Activated T-helper 1 cell treated with anti-CD3 and anti-CD28 coated beads, Interleukin-12 subunit alpha, Interleukin-12 subunit beta, Interleukin-2, Interleukin-4 antibody, amounts not matched to agents 30 ng/mL and 10 ng/mL and 1 ng/mL, durations not matched to agents 14 hours and 24 hours and 36 hours (primary cell): ENCODE data around the gene LIG4. TPM values are rescaled to one million over a fixed set of nuclear protein-coding genes. Genes with fewer than 3 reads are reported as not detected.
"Not testable (repeated sequence)": the region's sequence is repeated elsewhere in the genome, so short reads cannot be mapped to it uniquely, and the experiment has no call there.

Source experiments
- DNase-seq: peaks from one replicate; pipeline ENCODE4 v3.0.0; 2021; ENCODE audit warnings: low spot score
- H3K27ac Mint-ChIP-seq: one replicate; pipeline ENCODE4 v1.8.0; 2021; ENCODE audit warnings: mild to moderate bottlenecking, mixed read lengths
- H3K27me3 Mint-ChIP-seq: one replicate; pipeline ENCODE4 v1.8.0; 2022; ENCODE audit warnings: mild to moderate bottlenecking, moderate library complexity, mixed read lengths; ENCODE audit not compliant: insufficient read depth
- H3K36me3 Mint-ChIP-seq: one replicate; pipeline ENCODE4 v1.8.0; 2021; ENCODE audit warnings: low read depth, mixed read lengths
- H3K4me1 Mint-ChIP-seq: one replicate; pipeline ENCODE4 v1.8.0; 2021; ENCODE audit warnings: low read depth, mixed read lengths
- H3K4me3 Mint-ChIP-seq: one replicate; pipeline ENCODE4 v1.8.0; 2021; ENCODE audit warnings: mild to moderate bottlenecking, moderate library complexity, mixed read lengths
- H3K9me3 Mint-ChIP-seq: one replicate; pipeline ENCODE4 v1.8.0; 2021; ENCODE audit warnings: mixed read lengths
- intact Hi-C: fragments of 100-400 bp; cut with micrococcal nuclease; formaldehyde crosslinking; loops from one replicate; pipeline ENCODE4 v1.15.1; 2024
- total RNA-seq: library from RNA; stranded (reverse); gene quantifications from 2 replicates; pipeline ENCODE4 v1.2.3, GENCODE V29; 2022

LIG4 gene
- total RNA-seq, 1 donor from 2014 or later, result 10.0 TPM

DNA sequence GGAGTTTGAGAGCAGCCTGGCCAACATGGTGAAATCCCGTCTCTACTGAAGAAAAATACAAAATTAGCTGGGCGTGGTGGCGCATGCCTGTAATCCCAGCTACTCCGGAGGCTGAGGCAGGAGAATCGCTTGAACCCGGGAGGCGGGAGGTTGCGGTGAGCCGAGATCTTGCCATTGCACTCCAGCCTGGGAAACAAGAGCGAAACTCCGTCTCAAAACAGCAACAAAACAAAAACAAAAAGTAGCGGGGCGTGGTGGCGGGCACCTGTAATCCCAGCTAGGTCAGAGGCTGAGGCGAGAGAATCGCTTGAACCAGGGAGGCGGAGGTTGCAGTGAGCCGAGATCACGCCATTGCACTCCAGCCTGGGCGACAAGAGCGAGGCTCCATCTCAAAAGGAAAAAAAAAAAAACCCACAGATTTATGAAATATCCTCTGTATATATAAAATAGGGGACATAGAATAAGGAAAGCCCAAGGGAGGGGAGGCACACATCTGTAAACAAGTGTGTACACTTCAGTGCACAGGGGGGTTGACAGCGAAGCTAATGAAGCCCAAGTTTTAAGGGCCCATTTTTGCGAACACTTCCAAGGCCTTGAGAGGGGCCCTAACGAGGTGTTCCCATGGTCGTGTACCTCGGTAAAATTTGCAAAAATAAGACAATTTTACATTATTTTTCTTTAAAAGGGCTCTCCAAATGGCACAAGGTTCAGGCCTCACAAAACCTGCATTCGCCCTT lies 2.1 kb upstream of the LIG4 start:
- not testable (repeated sequence) for DNase-seq, H3K9me3 Mint-ChIP-seq, H3K27me3 Mint-ChIP-seq
- Mint-ChIP-seq H3K4me1 (peaks cover 52% of the 10 kb centered on the region), H3K27ac (peak overlapping the region; percentile 94), H3K4me3 (peak overlapping the region; percentile 95), H3K36me3 (peaks cover 10% of the 10 kb centered on the region)
- intact Hi-C loops, result loop anchor here (1.0 to 5.0 kb wide), 4 partner anchors 52 to 1920 kb away; partner anchors contain the start of genes IRS2 and TNFSF13B

DNA sequence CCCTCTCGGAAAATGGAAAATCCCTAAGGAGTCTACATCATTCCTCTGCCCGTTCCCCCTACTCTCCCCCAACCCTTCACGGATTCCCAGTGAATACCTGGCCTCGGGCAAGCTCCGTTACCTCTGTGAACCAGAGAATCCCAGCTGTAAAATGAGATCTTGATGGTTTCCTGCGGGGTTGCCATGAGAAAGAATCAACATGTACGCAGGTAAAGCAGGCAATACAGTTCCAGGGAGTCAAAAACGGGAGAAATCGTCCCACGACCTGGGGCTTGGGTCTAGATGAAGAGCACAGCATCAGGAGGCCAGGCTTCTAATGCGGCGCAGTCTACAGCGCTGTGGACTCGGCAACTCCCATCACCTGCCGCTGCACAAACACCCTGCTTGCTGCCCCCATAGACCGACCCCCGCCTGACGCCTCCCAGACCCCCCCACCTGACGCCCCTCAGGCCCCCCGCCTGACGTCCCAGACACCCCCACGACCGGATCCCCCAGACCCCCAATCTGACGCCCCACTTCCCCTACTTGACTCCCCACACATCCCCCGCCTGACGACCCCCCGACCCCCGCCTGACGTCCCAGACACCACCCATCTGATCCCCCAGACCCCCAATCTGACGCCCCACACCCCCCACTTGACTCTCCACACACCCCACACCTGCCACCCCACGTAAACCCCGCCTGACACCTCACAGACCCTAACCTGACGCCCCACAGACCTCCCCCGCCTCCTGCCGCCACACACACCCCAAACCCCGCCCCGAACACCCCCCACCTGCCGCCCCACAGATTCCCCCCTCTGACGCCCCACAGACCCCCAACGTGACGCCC lies 680 bp downstream of the LIG4 start:
- no peaks in the 10 kb centered on the region for H3K9me3 Mint-ChIP-seq
- intact Hi-C loops, result loop anchor here (2.0 to 5.0 kb wide), 2 partner anchors 14 to 1923 kb away; no protein-coding TSS in a partner anchor
- peak overlapping the region; percentile 79 for H3K27ac Mint-ChIP-seq
- H3K27me3 Mint-ChIP-seq, result peaks cover 3% of the 10 kb centered on the region
- H3K4me3 Mint-ChIP-seq, result peak overlapping the region; percentile 95
- peaks cover 48% of the 10 kb centered on the region for H3K4me1 Mint-ChIP-seq
- no peak for DNase-seq
- H3K36me3 Mint-ChIP-seq, result peaks cover 25% of the 10 kb centered on the region

DNA sequence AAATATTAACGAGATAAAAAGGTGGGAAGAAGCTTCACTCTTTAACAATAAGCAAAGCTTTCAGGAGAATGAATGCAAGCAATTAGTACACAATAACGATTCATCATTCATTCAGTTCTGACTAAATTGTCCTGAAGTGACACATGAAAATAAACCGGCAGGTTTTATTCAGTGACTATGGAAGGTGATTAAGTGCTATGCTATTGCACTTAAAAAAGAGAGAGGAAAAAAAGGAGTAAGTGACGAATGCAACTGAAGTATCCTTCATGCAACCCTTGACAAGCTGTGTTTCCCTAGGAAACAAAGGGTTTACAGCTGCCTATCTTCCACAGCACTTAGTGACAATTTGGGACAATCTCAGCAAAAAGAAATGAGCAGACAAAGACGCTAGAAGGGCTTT lies 1.4 kb downstream of the LIG4 start:
- intact Hi-C loops, result loop anchor here (1.0 to 2.0 kb wide), 2 partner anchors 10 to 13 kb away; no protein-coding TSS in a partner anchor
- H3K9me3 Mint-ChIP-seq, result no peaks in the 10 kb centered on the region

DNA sequence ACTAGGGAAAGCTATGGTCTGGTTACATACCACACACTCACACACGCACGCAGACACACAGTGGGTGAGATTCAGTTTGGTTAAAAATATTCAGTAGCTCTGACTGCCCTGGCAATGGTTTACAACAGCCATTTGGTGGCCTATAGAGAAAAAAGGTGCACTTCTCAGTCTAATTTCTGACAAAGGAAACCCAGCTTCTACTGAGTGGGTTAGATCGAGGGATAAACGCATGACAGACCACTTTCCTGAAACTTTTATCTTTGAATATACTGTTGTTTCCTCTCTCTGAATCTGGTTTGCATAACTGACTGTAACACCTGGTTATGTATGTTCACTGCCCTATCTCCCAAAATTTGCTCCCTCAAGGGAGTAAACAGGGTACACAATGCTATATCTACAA lies 2.5 kb downstream of the LIG4 start:
- Mint-ChIP-seq H3K9me3 (no peaks in the 10 kb centered on the region), H3K27ac (no peak overlapping the region), H3K36me3 (peaks cover 31% of the 10 kb centered on the region), H3K4me1 (peaks cover 44% of the 10 kb centered on the region), H3K4me3 (peak overlapping the region; percentile 37), H3K27me3 (peaks cover 1% of the 10 kb centered on the region)
- intact Hi-C loops, result loop anchor here (1.0 kb wide), 1 partner anchor 9 kb away; no protein-coding TSS in a partner anchor
- no peak for DNase-seq

More for the DNA sequence above, 1.4 kb downstream of the LIG4 start:
- Mint-ChIP-seq H3K27ac (peak overlapping the region; percentile 72), H3K4me1 (peaks cover 45% of the 10 kb centered on the region), H3K4me3 (peak overlapping the region; percentile 95), H3K27me3 (peaks cover 3% of the 10 kb centered on the region), H3K36me3 (peaks cover 30% of the 10 kb centered on the region)
- DNase-seq, result no peak

DNA sequence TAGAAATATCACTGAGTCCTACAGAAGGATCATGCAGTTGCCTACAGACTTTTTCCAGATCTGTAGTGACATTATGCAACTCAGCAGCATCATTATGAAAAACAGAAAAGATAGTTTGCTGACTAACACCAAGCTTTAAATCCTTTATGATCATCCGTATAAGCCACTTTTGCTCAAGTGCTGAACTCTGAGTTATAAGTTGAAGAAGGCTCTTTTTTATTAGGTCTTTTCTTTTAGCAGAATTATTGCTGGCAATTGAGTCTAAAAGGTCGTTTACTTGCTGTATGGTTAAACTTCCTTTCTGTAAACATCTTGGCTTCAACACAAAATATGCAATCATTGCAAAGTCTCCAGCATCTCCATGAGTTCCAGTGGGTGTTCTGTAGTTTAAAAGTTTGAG lies 4.8 kb downstream of the LIG4 start:
- peaks cover 35% of the 10 kb centered on the region for H3K4me1 Mint-ChIP-seq
- no peak overlapping the region for H3K4me3 Mint-ChIP-seq
- H3K27ac Mint-ChIP-seq, result no peak overlapping the region
- peaks cover 1% of the 10 kb centered on the region for H3K27me3 Mint-ChIP-seq
- H3K9me3 Mint-ChIP-seq, result no peaks in the 10 kb centered on the region
- H3K36me3 Mint-ChIP-seq, result peaks cover 31% of the 10 kb centered on the region
- intact Hi-C loops, result no loop called here
- no peak for DNase-seq

DNA sequence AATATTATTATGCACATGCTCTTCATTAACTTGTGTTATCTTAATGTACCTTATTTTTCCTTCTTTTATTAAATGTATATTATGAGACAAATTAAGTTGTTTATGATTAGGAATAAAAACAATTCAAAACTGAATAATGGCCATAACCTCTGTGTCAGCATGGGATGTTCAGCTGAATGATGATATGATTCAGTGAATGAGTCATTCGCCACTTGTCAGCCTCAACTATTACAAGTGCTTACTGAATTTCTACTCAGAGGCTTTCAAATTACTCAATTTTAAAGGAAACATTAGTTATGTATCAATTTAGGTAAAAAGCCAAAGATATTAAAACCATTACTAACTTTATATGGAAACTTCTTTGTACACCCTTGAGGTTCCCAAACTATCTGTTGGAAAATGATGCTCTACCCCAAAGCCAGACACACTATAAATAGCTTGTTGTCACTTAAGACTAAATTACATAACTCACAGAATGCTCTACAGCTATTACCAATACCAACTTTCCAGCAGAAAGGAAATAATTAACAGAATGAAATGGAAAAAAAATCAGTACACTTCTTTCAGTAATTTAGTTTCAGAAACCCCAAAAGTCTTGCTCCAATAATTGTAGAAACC lies 14.4 kb downstream of the LIG4 start:
- intact Hi-C loops, result loop anchor here (2.0 kb wide), 1 partner anchor 14 kb away; the partner anchor contains the start of gene LIG4
- H3K4me3 Mint-ChIP-seq, result no peak overlapping the region

DNA sequence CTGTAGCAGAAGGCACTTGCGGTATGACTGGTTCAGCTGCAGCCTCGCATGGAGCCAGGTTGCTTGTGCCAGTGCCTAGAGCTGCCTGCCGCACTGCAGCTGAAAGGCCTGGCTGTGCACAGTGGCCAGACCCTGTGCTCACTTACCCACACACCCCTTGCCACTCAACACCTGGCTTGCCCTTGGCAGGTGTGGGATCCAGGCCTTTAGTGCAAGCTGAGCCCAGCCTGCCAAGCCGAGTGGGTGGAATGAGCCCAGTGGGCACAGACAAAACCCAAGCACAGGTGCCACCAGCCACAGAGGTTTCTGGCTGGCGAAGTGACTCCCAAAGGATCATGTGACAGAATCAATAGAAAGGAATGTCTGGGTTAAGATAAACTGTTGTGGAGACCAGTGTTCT lies 19.5 kb downstream of the LIG4 start:
- peaks cover 10% of the 10 kb centered on the region for H3K27me3 Mint-ChIP-seq

More for the DNA sequence above, 14.4 kb downstream of the LIG4 start:
- no peak for DNase-seq
- H3K27ac Mint-ChIP-seq, result no peak overlapping the region
- H3K4me1 Mint-ChIP-seq, result peaks cover 29% of the 10 kb centered on the region
- peaks cover 9% of the 10 kb centered on the region for H3K27me3 Mint-ChIP-seq
- H3K36me3 Mint-ChIP-seq, result peaks cover 2% of the 10 kb centered on the region
- peaks cover 14% of the 10 kb centered on the region for H3K9me3 Mint-ChIP-seq

DNA sequence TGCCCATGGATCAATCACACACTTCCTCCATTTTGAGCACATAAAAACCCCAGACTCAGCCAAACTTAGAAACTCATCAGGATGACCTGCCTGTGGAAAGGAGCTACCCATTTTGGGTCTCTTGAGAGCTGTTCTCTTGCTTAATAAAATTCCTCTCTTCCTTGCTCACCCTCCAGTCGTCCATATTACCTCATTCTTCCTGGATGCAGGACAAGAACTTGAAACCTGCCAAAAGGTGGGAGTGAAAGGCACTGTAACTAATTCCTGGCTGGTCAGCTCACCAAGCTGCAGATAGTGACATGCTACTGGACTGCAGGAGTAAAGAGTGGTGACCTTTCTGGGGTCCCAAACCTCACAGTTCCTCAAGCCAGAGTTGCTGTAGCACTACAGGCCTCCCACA lies 20.2 kb downstream of the LIG4 start:
- no peak for DNase-seq
- H3K36me3 Mint-ChIP-seq, result peaks cover 2% of the 10 kb centered on the region
- intact Hi-C loops, result no loop called here
- peaks cover 10% of the 10 kb centered on the region for H3K27me3 Mint-ChIP-seq
- no peak overlapping the region for H3K27ac Mint-ChIP-seq
- no peaks in the 10 kb centered on the region for H3K4me1 Mint-ChIP-seq
- H3K4me3 Mint-ChIP-seq, result no peak overlapping the region
- peaks cover 19% of the 10 kb centered on the region for H3K9me3 Mint-ChIP-seq

More for the DNA sequence above, 19.5 kb downstream of the LIG4 start:
- H3K36me3 Mint-ChIP-seq, result peaks cover 2% of the 10 kb centered on the region
- DNase-seq, result no peak
- peaks cover 3% of the 10 kb centered on the region for H3K4me1 Mint-ChIP-seq
- no peak overlapping the region for H3K4me3 Mint-ChIP-seq
- peaks cover 19% of the 10 kb centered on the region for H3K9me3 Mint-ChIP-seq
- no peak overlapping the region for H3K27ac Mint-ChIP-seq
- intact Hi-C loops, result no loop called here

DNA sequence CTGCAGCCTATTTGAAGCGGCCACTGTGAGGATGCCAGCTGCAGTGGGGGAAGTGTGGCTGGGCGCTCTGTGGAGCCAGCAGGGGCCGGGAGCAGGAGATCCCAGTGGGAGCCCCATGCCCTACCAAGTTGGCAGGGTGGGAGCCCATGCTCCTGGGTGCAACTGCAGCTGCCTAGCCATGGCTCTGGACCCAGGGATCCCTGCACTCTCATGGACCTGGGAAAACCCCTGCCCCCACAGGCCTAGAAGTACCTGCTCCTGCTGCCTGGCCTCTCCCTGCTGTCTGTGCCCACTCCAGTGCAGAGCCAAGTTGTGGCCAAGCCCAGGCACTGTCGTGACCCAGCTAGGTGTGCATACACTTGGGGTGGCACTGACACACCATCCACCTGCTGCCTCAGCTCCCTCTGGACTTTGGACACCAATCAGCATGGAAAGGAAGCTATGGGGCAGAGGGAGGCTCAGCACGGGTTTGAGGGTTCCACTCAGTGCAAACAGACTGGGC lies 20.9 kb downstream of the LIG4 start:
- Mint-ChIP-seq H3K27ac (no peak overlapping the region), H3K9me3 (peaks cover 14% of the 10 kb centered on the region), H3K36me3 (peaks cover 2% of the 10 kb centered on the region), H3K4me1 (no peaks in the 10 kb centered on the region), H3K27me3 (peaks cover 10% of the 10 kb centered on the region), H3K4me3 (no peak overlapping the region)
- intact Hi-C loops, result no loop called here
- DNase-seq, result no peak

DNA sequence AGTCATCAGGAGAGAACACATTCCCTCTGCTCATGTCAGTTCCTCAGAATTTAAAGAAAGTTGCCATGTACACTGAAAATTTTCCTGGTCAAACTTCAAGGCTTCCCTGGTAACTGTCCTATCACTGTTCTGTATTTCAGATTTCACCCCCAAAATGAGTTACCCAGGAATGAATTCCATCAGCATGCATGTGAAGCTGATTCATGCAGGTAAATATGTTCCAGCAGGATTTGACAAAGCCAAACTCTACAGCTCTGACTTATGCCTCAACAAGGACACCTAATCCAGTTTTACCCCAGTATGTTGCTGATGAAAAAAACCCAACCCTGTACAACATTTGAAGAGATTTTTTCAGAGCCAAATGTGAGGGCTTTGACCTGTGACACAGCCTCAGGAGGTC lies 21.5 kb downstream of the LIG4 start:
- peaks cover 8% of the 10 kb centered on the region for H3K27me3 Mint-ChIP-seq
- H3K27ac Mint-ChIP-seq, result no peak overlapping the region
- peaks cover 10% of the 10 kb centered on the region for H3K9me3 Mint-ChIP-seq
- H3K4me1 Mint-ChIP-seq, result no peaks in the 10 kb centered on the region
- H3K4me3 Mint-ChIP-seq, result no peak overlapping the region
- DNase-seq, result no peak
- intact Hi-C loops, result no loop called here
- peaks cover 2% of the 10 kb centered on the region for H3K36me3 Mint-ChIP-seq

DNA sequence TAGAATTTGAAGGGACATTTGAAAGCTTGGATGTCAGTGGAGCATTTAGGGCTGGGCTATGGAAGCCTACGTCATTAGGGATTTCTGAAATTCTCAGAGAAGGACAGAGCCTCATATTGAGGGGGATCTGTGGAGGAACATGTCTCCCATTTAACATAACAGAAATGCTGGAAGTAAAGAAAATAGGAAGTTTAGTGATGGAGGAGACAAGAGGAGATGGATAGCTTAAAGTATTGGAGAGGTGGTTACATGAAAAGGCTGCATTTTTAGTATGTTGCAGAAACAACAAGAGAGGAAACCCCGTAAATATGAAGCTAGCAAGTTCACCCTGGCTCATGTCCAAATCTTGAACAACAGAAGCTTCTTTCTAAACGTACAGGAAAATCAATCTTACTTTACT lies 24.4 kb downstream of the LIG4 start:
- Mint-ChIP-seq H3K4me1 (no peaks in the 10 kb centered on the region), H3K27ac (no peak overlapping the region), H3K4me3 (no peak overlapping the region), H3K36me3 (no peaks in the 10 kb centered on the region), H3K27me3 (peaks cover 3% of the 10 kb centered on the region), H3K9me3 (peaks cover 5% of the 10 kb centered on the region)
- DNase-seq, result no peak
- intact Hi-C loops, result no loop called here

DNA sequence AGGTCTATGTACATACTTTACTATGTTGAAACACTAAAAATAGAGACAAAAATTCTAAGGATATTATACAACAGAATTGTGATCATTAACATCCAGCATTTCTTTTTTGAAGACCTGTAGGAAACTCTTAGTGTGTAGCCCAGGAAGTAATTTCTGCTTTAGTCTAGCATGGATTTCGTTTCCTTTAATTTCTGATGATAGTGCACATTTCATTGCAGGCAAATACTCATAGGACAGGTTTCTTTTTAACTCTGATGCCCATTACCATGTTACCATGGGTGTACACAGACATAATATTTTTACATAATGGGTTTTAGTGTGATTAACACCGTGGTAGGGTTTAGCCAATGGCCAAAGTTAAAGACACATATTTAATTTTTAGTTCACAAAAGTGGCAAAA lies 27.1 kb downstream of the LIG4 start:
- no peaks in the 10 kb centered on the region for H3K4me1 Mint-ChIP-seq
- no peaks in the 10 kb centered on the region for H3K36me3 Mint-ChIP-seq
- H3K9me3 Mint-ChIP-seq, result no peaks in the 10 kb centered on the region
- H3K27ac Mint-ChIP-seq, result no peak overlapping the region
- intact Hi-C loops, result no loop called here
- H3K27me3 Mint-ChIP-seq, result peaks cover 5% of the 10 kb centered on the region
- no peak overlapping the region for H3K4me3 Mint-ChIP-seq
- DNase-seq, result no peak
